A549 (cell line): Measurements from ENCODE around the gene TFB2M. TPM values are rescaled to one million over a fixed set of nuclear protein-coding genes. Genes with fewer than 3 reads are reported as not detected.

Source experiments
- ATAC-seq, 2 experiments: fragments of 200-7000 bp in 1 of 2; fragments of >200 bp in 1 of 2; cut with Nextera tagmentation in 1 of 2; cut with Tn5 transposase in 1 of 2; 3 replicates each; pipeline versions ENCODE4 v1.8.0 to v1.9.1; 2018 to 2020; ENCODE audit warnings: mild to moderate bottlenecking in 1 of 2, moderate library complexity in 1 of 2
- CTCF ChIA-PET: fragments of 300-600 bp; sonication (Branson Sonifier 250); formaldehyde crosslinking; extraction: SDS; loops from one replicate; lab custom pipeline; 2021; ENCODE audit warnings: antibody characterized with exemption, inconsistent platforms; lab: Yijun Ruan, JAX
- POLR2A ChIA-PET: fragments of 350-600 bp; formaldehyde crosslinking; extraction: SDS; loops from one replicate; lab custom pipeline; 2021; ENCODE audit warnings: antibody characterized with exemption, inconsistent platforms; lab: Yijun Ruan, JAX
- DNase-seq, 2 experiments: peaks; one replicate each; pipeline versions ENCODE4 v3.0.0 to v3.0.0-alpha.2; 2011 to 2016; ENCODE audit warnings: low read depth in 1 of 2, low spot score in 1 of 2
- FAIRE-seq: peaks from 2 replicates; lab custom pipeline; 2011; peaks lifted over from hg19 to GRCh38; lab: Jason Lieb, UNC
- H3K27ac ChIP-seq, 2 experiments: fragments of >200 bp; sonication (Bioruptor Twin); formaldehyde crosslinking; 3 replicates each; pipeline ENCODE4 v1.5.1; 2016 to 2017
- H3K4me1 ChIP-seq: fragments of >200 bp; sonication (Bioruptor Twin); formaldehyde crosslinking; 3 replicates; pipeline ENCODE4 v1.6.1; 2016
- H3K4me2 ChIP-seq: fragments of >200 bp; sonication (Bioruptor Twin); formaldehyde crosslinking; 3 replicates; pipeline ENCODE4 v1.6.1; 2016
- H3K4me3 ChIP-seq: fragments of >200 bp; sonication (Bioruptor Twin); formaldehyde crosslinking; 3 replicates; pipeline ENCODE4 v1.5.1; 2016
- H3K9me3 ChIP-seq: fragments of >200 bp; sonication (Bioruptor Twin); formaldehyde crosslinking; 3 replicates; pipeline ENCODE4 v1.6.1; 2016
- BHLHE40 ChIP-seq: IDR thresholded peaks from 2 replicates; pipeline ENCODE4 v1.6.1; 2012; ENCODE audit warnings: low read depth, low read length, inconsistent platforms
- CEBPB ChIP-seq, 2 experiments: fragments of >200 bp in 1 of 2; sonication (Bioruptor Twin) in 1 of 2; formaldehyde crosslinking in 1 of 2; IDR thresholded peaks; 2 replicates each; pipeline ENCODE4 v1.6.1; 2012 to 2016
- EP300 ChIP-seq, 2 experiments: fragments of >200 bp; sonication (Bioruptor Twin); formaldehyde crosslinking; IDR thresholded peaks; 2 replicates in 1 of 2; 3 replicates in 1 of 2; pipeline ENCODE4 v1.6.1; 2016 to 2017
- FOXS1 ChIP-seq: fragments of 250-450 bp; sonication (Bioruptor Pico); IDR thresholded peaks from 2 replicates; pipeline ENCODE4 v1.5.0; 2020; ENCODE audit warnings: mild to moderate bottlenecking, moderate library complexity
- HOXB5 ChIP-seq: fragments of 250-450 bp; sonication (Bioruptor Pico); IDR thresholded peaks from 2 replicates; pipeline ENCODE4 v1.5.0; 2020; ENCODE audit warnings: mild to moderate bottlenecking, moderate library complexity
- JUN ChIP-seq, 2 experiments: fragments of >200 bp; sonication (Bioruptor Twin); formaldehyde crosslinking; IDR thresholded peaks; 2 replicates in 1 of 2; 3 replicates in 1 of 2; pipeline ENCODE4 v1.6.1; 2016 to 2017
- KDM1A ChIP-seq: fragments of 200-600 bp; sonication (generic); IDR thresholded peaks from 2 replicates; pipeline ENCODE4 v1.6.1; 2016; ENCODE audit warnings: low read depth, mild to moderate bottlenecking
- MAFK ChIP-seq: fragments of 450-650 bp; IDR thresholded peaks from 2 replicates; pipeline ENCODE4 v1.6.1; 2014; ENCODE audit not compliant: partially characterized antibody
- MAZ ChIP-seq: fragments of 150-350 bp; IDR thresholded peaks from 2 replicates; pipeline ENCODE4 v1.6.1; 2014; ENCODE audit warnings: antibody characterized with exemption, low read depth, low read length, borderline replicate concordance
- NPAS2 ChIP-seq: fragments of 250-450 bp; sonication (Bioruptor Pico); IDR thresholded peaks from 2 replicates; pipeline ENCODE4 v1.8.0; 2022; ENCODE audit warnings: mild to moderate bottlenecking, moderate library complexity, borderline replicate concordance
- PHF8 ChIP-seq: fragments of 200-600 bp; sonication (generic); IDR thresholded peaks from 2 replicates; pipeline ENCODE4 v1.6.1; 2016; ENCODE audit warnings: low read depth, mild to moderate bottlenecking, antibody characterized with exemption, moderate library complexity, borderline replicate concordance
- POLR2A ChIP-seq: IDR thresholded peaks from 2 replicates; pipeline ENCODE4 v1.6.1; 2012; ENCODE audit warnings: mild to moderate bottlenecking, low read length
- RAD21 ChIP-seq, 2 experiments: fragments of >200 bp in 1 of 2; sonication (Bioruptor Twin) in 1 of 2; formaldehyde crosslinking in 1 of 2; IDR thresholded peaks in 1 of 2; conservative IDR thresholded peaks in 1 of 2; 2 replicates in 1 of 2; 3 replicates in 1 of 2; pipeline ENCODE4 v1.6.1; 2012 to 2018; ENCODE audit warnings: inconsistent platforms in 1 of 2
- RCOR1 ChIP-seq: fragments of 150-350 bp; IDR thresholded peaks from 2 replicates; pipeline ENCODE4 v1.6.1; 2014; ENCODE audit warnings: antibody characterized with exemption, low read length, low read depth
- RNF2 ChIP-seq: fragments of 200-600 bp; sonication (generic); IDR thresholded peaks from 2 replicates; pipeline ENCODE4 v1.6.1; 2016; ENCODE audit warnings: low read depth, mild to moderate bottlenecking, antibody characterized with exemption, moderate library complexity, borderline replicate concordance
- TFCP2L1 ChIP-seq: fragments of 250-450 bp; sonication (Bioruptor Pico); IDR thresholded peaks from 2 replicates; pipeline ENCODE4 v1.5.0; 2021; ENCODE audit warnings: mild to moderate bottlenecking
- ZC3H11A ChIP-seq: fragments of 450-650 bp; IDR thresholded peaks from 2 replicates; pipeline ENCODE4 v1.6.1; 2014; ENCODE audit warnings: antibody characterized with exemption, mild to moderate bottlenecking
- ZFP36 ChIP-seq: fragments of 450-650 bp; IDR thresholded peaks from 2 replicates; pipeline ENCODE4 v1.6.1; 2014; ENCODE audit warnings: borderline replicate concordance; ENCODE audit not compliant: partially characterized antibody
- ZNF302 ChIP-seq: fragments of 250-450 bp; sonication (Bioruptor Pico); IDR thresholded peaks from 2 replicates; pipeline ENCODE4 v1.9.0; 2021; ENCODE audit warnings: inconsistent platforms, mild to moderate bottlenecking, moderate library complexity
- ZSCAN20 ChIP-seq: fragments of 250-450 bp; sonication (Bioruptor Pico); IDR thresholded peaks from 2 replicates; pipeline ENCODE4 v1.8.0; 2022; ENCODE audit warnings: mild to moderate bottlenecking, moderate library complexity
- WGBS: methylation state at CpG from one replicate; pipeline ENCODE4 v1.1.6; 2017; ENCODE audit errors: missing lambda C conversion rate; 5-methylcytosine and 5-hydroxymethylcytosine counted together
- polyA plus RNA-seq, 4 experiments: library from polyadenylated mRNA; depleted of rRNA in 3 of 4; stranded (reverse); fragments of >200 nt; fragmentation: RNase III in 1 of 4; extraction: RNeasy Plus Mini Kit Qiagen cat#74134 plus additional on column Dnase treatment in 1 of 4; gene quantifications; 2 replicates in 3 of 4; 3 replicates in 1 of 4; pipeline ENCODE4 v1.2.3, GENCODE V29; 2011 to 2017
- TF ChIP-seq, protein P1 (sequence below): fragments of 450-650 bp; IDR thresholded peaks from 2 replicates; pipeline ENCODE4 v1.6.1; 2014; ENCODE audit warnings: antibody characterized with exemption
- TF ChIP-seq, protein P2 (sequence below): IDR thresholded peaks from 2 replicates; pipeline ENCODE4 v1.6.1; 2012
- TF ChIP-seq, protein P3 (sequence below): fragments of >200 bp; sonication (Bioruptor Twin); formaldehyde crosslinking; IDR thresholded peaks from 3 replicates; pipeline ENCODE4 v1.6.1; 2016

TFB2M gene
- polyA plus RNA-seq, 2 of the 4 experiments (the other 2 are of a cell fraction), result 27.7 to 59.9 TPM

DNA sequence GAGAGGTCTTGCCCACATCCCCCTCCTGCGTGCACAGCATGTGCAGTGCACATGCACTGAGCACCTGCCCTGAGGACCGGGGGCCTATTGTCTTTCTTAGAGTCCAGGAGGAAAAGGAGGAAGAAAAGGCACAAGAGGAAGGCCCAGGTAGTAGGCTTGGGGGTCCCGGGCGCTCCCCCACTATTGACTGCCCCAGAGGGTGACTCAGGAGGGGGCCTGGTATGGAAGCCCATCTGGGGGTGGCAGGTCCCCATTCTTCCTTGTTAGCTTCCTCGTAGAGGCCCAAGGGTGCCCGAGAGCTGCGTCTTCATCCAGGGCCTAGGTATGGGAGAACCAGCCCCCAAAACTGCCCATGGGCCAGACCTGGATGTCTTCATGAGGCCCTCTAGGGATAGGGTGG is 54.9 kb downstream of the TFB2M start:
- Histone ChIP-seq H3K4me1 (no peaks in the 10 kb centered on the region), H3K27ac (no peak overlapping the region), H3K9me3 (peaks cover 24% of the 10 kb centered on the region), H3K4me2 (no peak overlapping the region), H3K4me3 (no peak overlapping the region)
- no peak for TF ChIP-seq EP300 (IDR thresholded peaks at IDR 0.05)
- no peak for TF ChIP-seq JUN (IDR thresholded peaks at IDR 0.05)
- no peak for TF ChIP-seq ZC3H11A
- no peak for TF ChIP-seq KDM1A
- TF ChIP-seq MAZ, result no peak
- TF ChIP-seq, protein P1, sequence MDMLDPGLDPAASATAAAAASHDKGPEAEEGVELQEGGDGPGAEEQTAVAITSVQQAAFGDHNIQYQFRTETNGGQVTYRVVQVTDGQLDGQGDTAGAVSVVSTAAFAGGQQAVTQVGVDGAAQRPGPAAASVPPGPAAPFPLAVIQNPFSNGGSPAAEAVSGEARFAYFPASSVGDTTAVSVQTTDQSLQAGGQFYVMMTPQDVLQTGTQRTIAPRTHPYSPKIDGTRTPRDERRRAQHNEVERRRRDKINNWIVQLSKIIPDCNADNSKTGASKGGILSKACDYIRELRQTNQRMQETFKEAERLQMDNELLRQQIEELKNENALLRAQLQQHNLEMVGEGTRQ, result no peak
- TF ChIP-seq BHLHE40, result no peak
- TF ChIP-seq CEBPB (IDR thresholded peaks at IDR 0.05), result no peak
- TF ChIP-seq RCOR1, result no peak
- TF ChIP-seq NPAS2 (CRISPR knock-in tag), result no peak
- TF ChIP-seq POLR2A, result no peak
- TF ChIP-seq MAFK, result no peak
- FAIRE-seq, result no peak
- no peak for DNase-seq
- ATAC-seq, result no peak
- ChIA-PET POLR2A (no interaction called here), CTCF (no interaction called here)
- 82% methylated on average over 5 of the region's 7 CpGs for whole genome bisulfite sequencing

DNA sequence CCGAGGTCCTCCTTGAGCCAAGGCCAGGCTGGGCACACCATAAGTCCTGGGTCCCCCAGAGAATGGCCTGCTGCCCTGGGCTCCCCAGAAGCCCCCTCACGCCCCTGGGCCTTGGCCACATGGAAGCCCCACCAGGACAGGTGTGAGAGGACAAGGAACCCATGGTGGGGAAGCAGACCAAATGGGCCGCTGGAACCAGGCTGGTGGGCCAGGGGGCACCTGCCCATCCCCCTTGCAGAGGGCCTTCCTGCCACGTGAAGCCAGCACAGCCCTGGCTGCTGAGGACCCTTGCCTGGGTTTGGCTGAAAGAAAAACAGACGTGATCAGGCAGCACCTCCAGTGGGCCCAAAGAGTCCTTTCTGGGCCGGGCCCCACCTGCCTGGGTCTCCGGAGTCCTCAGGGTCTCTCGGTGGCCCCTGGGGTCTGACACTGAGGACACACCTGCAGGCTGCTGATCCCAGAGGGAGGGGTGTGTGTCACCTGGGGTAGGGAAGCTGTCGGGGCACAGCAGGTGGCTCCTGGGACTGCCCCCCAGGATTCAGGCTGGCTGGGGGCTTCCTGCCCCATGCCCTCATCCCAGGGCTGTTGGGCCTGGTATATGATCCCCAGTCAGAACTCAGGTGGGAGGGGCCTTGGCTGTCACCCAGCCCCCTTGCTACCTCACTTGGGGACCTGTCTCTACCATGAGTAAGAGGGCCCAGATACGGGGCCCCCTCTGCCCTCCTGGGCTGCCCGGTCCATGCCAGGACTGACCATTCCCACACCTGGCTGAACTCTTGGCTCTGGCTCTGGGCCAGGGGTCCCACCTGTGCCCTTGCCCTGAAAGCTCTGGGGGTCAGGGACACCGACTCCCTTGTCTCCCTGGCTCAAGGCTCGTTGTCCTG is 55.7 kb downstream of the TFB2M start:
- Histone ChIP-seq H3K9me3 (peaks cover 16% of the 10 kb centered on the region), H3K4me2 (no peak overlapping the region), H3K4me3 (no peak overlapping the region), H3K4me1 (no peaks in the 10 kb centered on the region), H3K27ac (no peak overlapping the region)
- ChIA-PET POLR2A (no interaction called here), CTCF (no interaction called here)
- DNase-seq, result no peak
- no peak for ATAC-seq
- TF ChIP-seq, protein P2, sequence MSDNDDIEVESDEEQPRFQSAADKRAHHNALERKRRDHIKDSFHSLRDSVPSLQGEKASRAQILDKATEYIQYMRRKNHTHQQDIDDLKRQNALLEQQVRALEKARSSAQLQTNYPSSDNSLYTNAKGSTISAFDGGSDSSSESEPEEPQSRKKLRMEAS, result no peak
- TF ChIP-seq RAD21 (conservative IDR thresholded peaks at IDR 0.05 in 1 of 2, IDR thresholded peaks at IDR 0.05 in 1 of 2) (no peak), HOXB5 (no peak), ZSCAN20 (CRISPR knock-in tag) (no peak), TFCP2L1 (CRISPR knock-in tag) (no peak), RNF2 (no peak), ZNF302 (no peak), FOXS1 (CRISPR knock-in tag) (no peak), ZFP36 (no peak), RCOR1 (no peak), PHF8 (no peak)
- TF ChIP-seq, protein P3, sequence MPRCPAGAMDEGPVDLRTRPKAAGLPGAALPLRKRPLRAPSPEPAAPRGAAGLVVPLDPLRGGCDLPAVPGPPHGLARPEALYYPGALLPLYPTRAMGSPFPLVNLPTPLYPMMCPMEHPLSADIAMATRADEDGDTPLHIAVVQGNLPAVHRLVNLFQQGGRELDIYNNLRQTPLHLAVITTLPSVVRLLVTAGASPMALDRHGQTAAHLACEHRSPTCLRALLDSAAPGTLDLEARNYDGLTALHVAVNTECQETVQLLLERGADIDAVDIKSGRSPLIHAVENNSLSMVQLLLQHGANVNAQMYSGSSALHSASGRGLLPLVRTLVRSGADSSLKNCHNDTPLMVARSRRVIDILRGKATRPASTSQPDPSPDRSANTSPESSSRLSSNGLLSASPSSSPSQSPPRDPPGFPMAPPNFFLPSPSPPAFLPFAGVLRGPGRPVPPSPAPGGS, result no peak
- TF ChIP-seq, protein P1, result no peak
- WGBS, result 40% methylated on average over 4 of the region's 13 CpGs
- FAIRE-seq, result no peak
